Gastroesophageal sphincter (tissue), 4 donors: ENCODE measurements around the gene RIC3. TPM values are rescaled to one million over a fixed set of nuclear protein-coding genes. Genes with fewer than 3 reads are reported as not detected.
A peak's percentile ranks its signal among the peaks of the same experiment; 100 is the strongest.

Experiments used
- ATAC-seq: fragments of 150-250 bp; one replicate; pipeline ENCODE4 v1.9.1; 2016; ENCODE audit warnings: mild to moderate bottlenecking, moderate library complexity
- H3K27ac ChIP-seq, 4 donors: fragments of 200-600 bp; sonication (generic) in 3 of 4; 1 replicate in 3 of 4; 2 replicates in 1 of 4; pipeline ENCODE4 v1.5.1; 2016 to 2019
- H3K27me3 ChIP-seq: fragments of 200-600 bp; sonication (generic); one replicate; pipeline ENCODE4 v1.5.1; 2019
- H3K36me3 ChIP-seq, 2 donors: fragments of 200-600 bp; sonication (generic); one replicate each; pipeline ENCODE4 v1.5.1; 2019; ENCODE audit warnings: control low read depth in 1 of 2
- H3K4me1 ChIP-seq, 3 donors: fragments of 200-600 bp; sonication (generic); 1 replicate in 2 of 3; 2 replicates in 1 of 3; pipeline ENCODE4 v1.5.1; 2016 to 2019; ENCODE audit warnings: control low read depth in 2 of 3
- H3K4me3 ChIP-seq, 2 donors: fragments of 200-600 bp; sonication (generic); one replicate each; pipeline ENCODE4 v1.5.1; 2019; ENCODE audit warnings: mild to moderate bottlenecking in 1 of 2, moderate library complexity in 1 of 2
- H3K9me3 ChIP-seq, 3 donors: fragments of 200-600 bp; sonication (generic); one replicate each; pipeline ENCODE4 v1.5.1; 2017 to 2019; ENCODE audit warnings: control low read depth in 2 of 3
- CTCF ChIP-seq, 4 experiments: fragments of 200-600 bp in 2 of 4; fragments of 450-650 bp in 2 of 4; sonication (generic) in 1 of 4; IDR thresholded peaks; one replicate each; pipeline ENCODE4 v1.5.1; 2017 to 2019; ENCODE audit warnings: antibody characterized with exemption in 4 of 4, mild to moderate bottlenecking in 2 of 4, moderate library complexity in 2 of 4
- EP300 ChIP-seq: sonication (generic); formaldehyde crosslinking; IDR thresholded peaks from one replicate; pipeline ENCODE4 v1.6.1; 2017; ENCODE audit warnings: antibody characterized with exemption, mild to moderate bottlenecking
- POLR2A ChIP-seq, 2 donors: fragments of 450-650 bp; IDR thresholded peaks; one replicate each; pipeline ENCODE4 v1.6.1; 2017; ENCODE audit warnings: antibody characterized with exemption in 2 of 2, mild to moderate bottlenecking in 2 of 2, moderate library complexity in 1 of 2
- POLR2AphosphoS5 ChIP-seq: sonication (generic); formaldehyde crosslinking; IDR thresholded peaks from one replicate; pipeline ENCODE4 v1.6.1; 2017; ENCODE audit warnings: antibody characterized with exemption
- WGBS, 2 donors: methylation state at CpG; one replicate each; pipeline ENCODE4 v1.1.5; 2018; ENCODE audit warnings: low coverage in 1 of 2; 5-methylcytosine and 5-hydroxymethylcytosine counted together
- total RNA-seq, 4 donors: library from RNA; depleted of rRNA; stranded (reverse); fragments of >200 nt; gene quantifications; one replicate each; pipeline ENCODE4 v1.1.0, GENCODE V29; 2016

The RIC3 gene
- total RNA-seq, 4 donors from 2014 or later, result 13.6 to 33.2 (median 20.9) TPM

GRCh38 chr11:8069771-8070170 lies 99.1 kb downstream of the RIC3 start:
- no peaks in the 10 kb centered on the region for H3K36me3 ChIP-seq
- peak overlapping the region in 2 of 4 donors; percentile 65 to 70 for H3K27ac ChIP-seq
- TF ChIP-seq POLR2AphosphoS5, result no peak
- no peak for TF ChIP-seq POLR2A (IDR thresholded peaks at IDR 0.05)
- no peak for TF ChIP-seq EP300
- no peak for TF ChIP-seq CTCF (IDR thresholded peaks at IDR 0.05)
- WGBS, 2 donors, result 67 to 87% methylated on average over 1 to 8 of the region's 8 CpGs
- no peak for ATAC-seq
- H3K4me1 ChIP-seq, result peaks cover 0 to 44% (median 18%) of the 10 kb centered on the region in 3 donors
- H3K9me3 ChIP-seq, result no peaks in the 10 kb centered on the region
- H3K27me3 ChIP-seq, result no peaks in the 10 kb centered on the region
- H3K4me3 ChIP-seq, result no peak overlapping the region

GRCh38 chr11:8068605-8069221 lies 100.1 kb downstream of the RIC3 start:
- no peaks in the 10 kb centered on the region for H3K27me3 ChIP-seq
- peak overlapping the region in 3 of 4 donors; percentile 65 to 70 (median 68) for H3K27ac ChIP-seq
- ATAC-seq, result peak; percentile 88
- 25 to 26% methylated on average over 4 to 6 of the region's 15 CpGs for WGBS, 2 donors
- no peaks in the 10 kb centered on the region for H3K36me3 ChIP-seq
- TF ChIP-seq CTCF (IDR thresholded peaks at IDR 0.05) (no peak), EP300 (no peak), POLR2AphosphoS5 (no peak), POLR2A (IDR thresholded peaks at IDR 0.05) (no peak)
- H3K4me1 ChIP-seq, result peaks cover 0 to 54% (median 22%) of the 10 kb centered on the region in 3 donors
- peak overlapping the region in 1 of 2 donors; percentile 8 for H3K4me3 ChIP-seq
- no peaks in the 10 kb centered on the region for H3K9me3 ChIP-seq

- H3K36me3 ChIP-seq, result no peaks in the 10 kb centered on the region
- no peak for TF ChIP-seq POLR2AphosphoS5
- no peak for TF ChIP-seq CTCF (IDR thresholded peaks at IDR 0.05)
- no peak for TF ChIP-seq EP300
- no peak for TF ChIP-seq POLR2A (IDR thresholded peaks at IDR 0.05)
- WGBS, 2 donors, result 74 to 79% methylated on average over 2 to 11 of the region's 13 CpGs
- peak overlapping the region in 3 of 4 donors; percentile 65 to 70 (median 68) for H3K27ac ChIP-seq
- no peaks in the 10 kb centered on the region for H3K27me3 ChIP-seq
- no peak overlapping the region for H3K4me3 ChIP-seq
- H3K4me1 ChIP-seq, result peaks cover 0 to 61% (median 26%) of the 10 kb centered on the region in 3 donors
- ATAC-seq, result no peak
- H3K9me3 ChIP-seq, result no peaks in the 10 kb centered on the region
These were observed 100.8 kb downstream of the RIC3 start for GRCh38 chr11:8067929-8068575.

GRCh38 chr11:8067567-8067928 lies 101.3 kb downstream of the RIC3 start:
- no peaks in the 10 kb centered on the region for H3K9me3 ChIP-seq
- no peak overlapping the region for H3K4me3 ChIP-seq
- no peaks in the 10 kb centered on the region for H3K27me3 ChIP-seq
- peaks cover 4 to 66% (median 30%) of the 10 kb centered on the region in 3 donors for H3K4me1 ChIP-seq
- H3K27ac ChIP-seq, result peak overlapping the region in 2 of 4 donors; percentile 68 to 70
- 85 to 89% methylated on average over 2 to 4 of the region's 4 CpGs for WGBS, 2 donors
- no peaks in the 10 kb centered on the region for H3K36me3 ChIP-seq
- TF ChIP-seq CTCF (IDR thresholded peaks at IDR 0.05) (no peak), POLR2A (IDR thresholded peaks at IDR 0.05) (no peak), EP300 (no peak), POLR2AphosphoS5 (no peak)
- ATAC-seq, result no peak
